Osteoblast (primary cell): Measurements from ENCODE around the gene INPP5F. TPM values are rescaled to one million over a fixed set of nuclear protein-coding genes. Genes with fewer than 3 reads are reported as not detected.

ENCODE experiments used
- DNase-seq: peaks from one replicate; pipeline ENCODE4 v3.0.0; 2011; ENCODE audit warnings: low spot score, mixed read lengths; ENCODE audit not compliant: insufficient read length; ENCODE audit errors: missing footprints
- H2AFZ ChIP-seq: 2 replicates; pipeline ENCODE4 v1.6.0; 2011; ENCODE audit warnings: mild to moderate bottlenecking, low read length
- H3K27ac ChIP-seq: 2 replicates; pipeline ENCODE4 v1.5.1; 2011; ENCODE audit warnings: mild to moderate bottlenecking, low read depth, low read length, moderate library complexity
- H3K27me3 ChIP-seq: 2 replicates; pipeline ENCODE4 v1.6.0; 2012; ENCODE audit warnings: mild to moderate bottlenecking, control low read depth, inconsistent platforms, low read length, moderate library complexity; ENCODE audit not compliant: insufficient read depth
- H3K36me3 ChIP-seq: 2 replicates; pipeline ENCODE4 v1.5.1; 2011; ENCODE audit warnings: mild to moderate bottlenecking, low read length, control low read depth, moderate library complexity; ENCODE audit not compliant: insufficient read depth
- H3K4me1 ChIP-seq: 2 replicates; pipeline ENCODE4 v1.5.1; 2011; ENCODE audit warnings: mild to moderate bottlenecking, low read length, control low read depth, moderate library complexity; ENCODE audit not compliant: insufficient read depth
- H3K4me2 ChIP-seq: 2 replicates; pipeline ENCODE4 v1.6.0; 2011; ENCODE audit warnings: mild to moderate bottlenecking, low read length; ENCODE audit not compliant: insufficient read depth
- H3K4me3 ChIP-seq: fragments of 200-600 bp; sonication (generic); 3 replicates; pipeline ENCODE4 v1.5.1; 2012; ENCODE audit warnings: mild to moderate bottlenecking, low read length, inconsistent platforms; ENCODE audit not compliant: insufficient read depth
- H3K79me2 ChIP-seq: 2 replicates; pipeline ENCODE4 v1.6.0; 2012; ENCODE audit warnings: mild to moderate bottlenecking, low read length, control low read depth, inconsistent platforms; ENCODE audit not compliant: insufficient read depth
- H3K9me3 ChIP-seq: 2 replicates; pipeline ENCODE4 v1.5.1; 2011; ENCODE audit warnings: low read depth, low read length, control low read depth
- H4K20me1 ChIP-seq: 2 replicates; pipeline ENCODE4 v1.6.0; 2012; ENCODE audit warnings: mild to moderate bottlenecking, low read length, control low read depth; ENCODE audit not compliant: insufficient read depth
- CTCF ChIP-seq: IDR thresholded peaks from 2 replicates; pipeline ENCODE4 v1.5.1; 2011; ENCODE audit warnings: mild to moderate bottlenecking, low read depth, low read length, moderate library complexity; ENCODE audit errors: extremely low read depth
- total RNA-seq: library from RNA; depleted of rRNA; stranded (reverse); fragments of >200 nt; gene quantifications from 2 replicates; pipeline ENCODE4 v1.2.3, GENCODE V29; 2012

The INPP5F gene
- total RNA-seq, 1 donor: 10.9 TPM

GRCh38 chr10:119750391-119751230 is 24.8 kb downstream of the INPP5F start:
- H3K27ac ChIP-seq: no peak overlapping the region
- H2AFZ ChIP-seq: no peak overlapping the region

GRCh38 chr10:119753309-119753708 is 27.5 kb downstream of the INPP5F start:
- H3K27me3 ChIP-seq: no peaks in the 10 kb centered on the region
- no peaks in the 10 kb centered on the region for H3K9me3 ChIP-seq
- no peak overlapping the region for H2AFZ ChIP-seq
- peaks cover 3% of the 10 kb centered on the region for H3K79me2 ChIP-seq
- DNase-seq: peak; percentile 19
- no peak for TF ChIP-seq CTCF
- H3K4me2 ChIP-seq: no peak overlapping the region
- H3K27ac ChIP-seq: no peak overlapping the region
- H4K20me1 ChIP-seq: peaks cover 4% of the 10 kb centered on the region
- H3K4me1 ChIP-seq: peaks cover 5% of the 10 kb centered on the region
- no peak overlapping the region for H3K4me3 ChIP-seq
- H3K36me3 ChIP-seq: no peaks in the 10 kb centered on the region

More at GRCh38 chr10:119750391-119751230, 24.8 kb downstream of the INPP5F start:
- peaks cover 4% of the 10 kb centered on the region for H4K20me1 ChIP-seq
- H3K4me2 ChIP-seq: no peak overlapping the region
- peak; percentile 97 for TF ChIP-seq CTCF
- peaks cover 5% of the 10 kb centered on the region for H3K4me1 ChIP-seq
- no peaks in the 10 kb centered on the region for H3K36me3 ChIP-seq
- no peak overlapping the region for H3K4me3 ChIP-seq
- H3K27me3 ChIP-seq: no peaks in the 10 kb centered on the region
- H3K79me2 ChIP-seq: peaks cover 9% of the 10 kb centered on the region
- no peaks in the 10 kb centered on the region for H3K9me3 ChIP-seq
- peak; percentile 80 for DNase-seq

- H3K4me2 ChIP-seq: no peak overlapping the region
- H2AFZ ChIP-seq: no peak overlapping the region
- H3K27ac ChIP-seq: no peak overlapping the region
- H3K4me1 ChIP-seq: peaks cover 5% of the 10 kb centered on the region
- no peak overlapping the region for H3K4me3 ChIP-seq
- H3K79me2 ChIP-seq: peaks cover 2% of the 10 kb centered on the region
- no peak for TF ChIP-seq CTCF
- no peak for DNase-seq
- peaks cover 4% of the 10 kb centered on the region for H4K20me1 ChIP-seq
- no peaks in the 10 kb centered on the region for H3K36me3 ChIP-seq
- H3K9me3 ChIP-seq: no peaks in the 10 kb centered on the region
- H3K27me3 ChIP-seq: no peaks in the 10 kb centered on the region
These were observed 28.2 kb downstream of the INPP5F start for GRCh38 chr10:119754085-119754484.

- Histone ChIP-seq H3K79me2 (peaks cover 2% of the 10 kb centered on the region), H3K4me2 (no peak overlapping the region), H2AFZ (no peak overlapping the region)
These were observed 29.1 kb downstream of the INPP5F start for GRCh38 chr10:119754936-119755335.

More at GRCh38 chr10:119754936-119755335, 29.1 kb downstream of the INPP5F start:
- DNase-seq: no peak
- Histone ChIP-seq H3K9me3 (no peaks in the 10 kb centered on the region), H3K27ac (no peak overlapping the region), H3K4me1 (peaks cover 5% of the 10 kb centered on the region), H3K36me3 (no peaks in the 10 kb centered on the region), H4K20me1 (peaks cover 4% of the 10 kb centered on the region), H3K4me3 (no peak overlapping the region), H3K27me3 (no peaks in the 10 kb centered on the region)
- no peak for TF ChIP-seq CTCF
